Umbilical cord (tissue), 2 donors: ENCODE results near the gene STKLD1. TPM values are rescaled to one million over a fixed set of nuclear protein-coding genes. Genes with fewer than 3 reads are reported as not detected.
A peak's percentile ranks its signal among the peaks of the same experiment; 100 is the strongest.

ENCODE experiments used
- DNase-seq: peaks from one replicate; pipeline ENCODE4 v3.0.0-alpha.2; 2015; ENCODE audit warnings: low spot score
- total RNA-seq: library from RNA; depleted of rRNA; stranded (reverse); fragments of >200 nt; gene quantifications from one replicate; pipeline ENCODE4 v1.2.3, GENCODE V29; 2014; ENCODE audit warnings: low replicate concordance; ENCODE audit not compliant: insufficient read depth

Gene STKLD1
- total RNA-seq, 1 donor from 2014 or later: 7.5 TPM

GRCh38 chr9:133408042-133408441, 31.9 kb downstream of the STKLD1 start:
- no peak for DNase-seq

- DNase-seq: no peak
These were observed 39.0 kb downstream of the STKLD1 start for GRCh38 chr9:133415170-133415569.

DNA sequence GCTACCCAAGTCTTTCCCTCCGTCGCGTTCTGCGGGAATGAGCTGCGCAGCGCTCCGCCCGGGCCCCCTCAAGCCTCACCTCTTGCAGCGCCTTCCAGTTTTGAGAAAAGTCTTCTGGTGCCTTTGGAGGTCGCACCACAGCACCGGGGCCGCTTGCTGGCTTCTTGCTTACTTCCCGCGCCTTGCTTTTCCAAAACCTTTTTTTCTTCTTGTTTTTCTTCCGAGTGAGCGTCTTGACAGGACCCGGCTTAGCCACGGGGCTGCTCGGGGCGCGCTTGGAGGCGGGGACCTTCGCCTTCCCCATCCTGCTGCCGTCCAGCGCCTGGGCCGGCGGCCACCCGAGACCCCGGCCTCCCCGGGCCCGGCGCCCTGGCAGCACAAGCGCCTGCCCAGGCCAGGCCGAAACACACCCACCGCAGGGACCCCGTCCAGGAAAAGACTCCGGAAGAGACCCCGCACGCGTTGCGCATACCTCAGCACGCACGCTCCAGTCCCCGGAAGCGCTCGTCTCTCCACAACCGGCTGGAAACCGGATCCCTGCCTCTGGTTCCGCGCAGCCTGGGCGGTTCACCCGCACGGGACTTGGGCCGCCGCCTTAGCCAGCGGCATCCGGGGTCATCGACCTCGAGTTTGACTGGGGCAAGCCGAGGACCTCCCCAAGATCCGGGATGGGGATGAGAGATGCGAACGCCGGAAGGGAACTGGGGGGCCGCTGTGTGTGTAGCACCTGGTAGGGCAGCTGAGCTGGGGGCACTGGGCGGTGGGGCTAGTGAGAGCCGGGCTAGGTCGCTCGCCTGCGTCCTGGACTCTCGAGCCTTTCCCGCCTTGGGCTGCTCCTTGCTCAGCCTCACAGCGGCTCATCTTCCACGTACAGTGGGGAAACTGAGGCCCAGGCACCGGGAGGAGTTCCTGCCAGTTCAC, 41.6 kb downstream of the STKLD1 start, which contains the start of gene REXO4:
REXO4 (minus strand) TSS at position 470 of the 921 bp plus-strand sequence; CDS start at position 304, 166 bp downstream.
- DNase-seq: peak; percentile 89

DNA sequence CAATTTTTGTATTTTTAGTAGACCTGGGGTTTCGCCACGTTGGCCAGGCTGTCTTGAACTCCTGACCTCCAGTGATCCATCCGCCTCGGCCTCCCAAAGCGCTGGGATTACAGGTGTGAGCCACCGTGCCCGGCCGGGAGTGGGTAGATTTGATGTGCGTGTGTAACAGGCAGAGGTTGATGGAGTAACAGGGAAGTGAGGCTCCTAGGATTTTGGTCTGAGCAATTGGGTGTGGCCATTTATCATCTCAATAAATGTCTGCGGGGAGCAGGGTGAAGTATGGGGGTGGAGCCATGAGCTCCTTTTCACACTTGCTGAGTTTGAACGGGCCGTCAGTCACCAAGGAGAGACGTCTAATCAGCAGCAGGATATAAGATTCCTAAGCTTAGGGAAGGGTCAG, 42.8 kb downstream of the STKLD1 start:
- no peak for DNase-seq

DNA sequence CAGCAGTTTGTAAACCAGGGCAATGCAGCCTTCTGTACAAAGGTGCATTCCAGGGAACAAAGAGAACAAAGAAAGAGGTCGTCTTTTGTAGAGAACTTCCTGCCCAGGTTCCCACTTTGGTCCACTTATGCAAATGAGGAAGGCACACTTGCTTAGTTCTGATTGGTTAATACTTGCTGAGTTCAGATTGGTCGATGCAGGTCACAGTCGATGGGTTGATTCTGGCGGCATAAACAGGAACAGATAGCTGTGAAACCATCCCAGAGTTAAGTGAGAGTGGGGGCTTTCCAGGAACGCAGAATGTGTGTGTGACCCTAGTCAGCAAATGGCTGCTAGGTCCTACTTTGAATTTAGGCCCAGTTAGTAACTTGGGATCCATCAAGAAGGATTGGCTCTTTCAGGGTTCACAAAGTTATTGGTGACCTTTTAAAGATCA, 44.2 kb downstream of the STKLD1 start:
- DNase-seq: no peak

DNA sequence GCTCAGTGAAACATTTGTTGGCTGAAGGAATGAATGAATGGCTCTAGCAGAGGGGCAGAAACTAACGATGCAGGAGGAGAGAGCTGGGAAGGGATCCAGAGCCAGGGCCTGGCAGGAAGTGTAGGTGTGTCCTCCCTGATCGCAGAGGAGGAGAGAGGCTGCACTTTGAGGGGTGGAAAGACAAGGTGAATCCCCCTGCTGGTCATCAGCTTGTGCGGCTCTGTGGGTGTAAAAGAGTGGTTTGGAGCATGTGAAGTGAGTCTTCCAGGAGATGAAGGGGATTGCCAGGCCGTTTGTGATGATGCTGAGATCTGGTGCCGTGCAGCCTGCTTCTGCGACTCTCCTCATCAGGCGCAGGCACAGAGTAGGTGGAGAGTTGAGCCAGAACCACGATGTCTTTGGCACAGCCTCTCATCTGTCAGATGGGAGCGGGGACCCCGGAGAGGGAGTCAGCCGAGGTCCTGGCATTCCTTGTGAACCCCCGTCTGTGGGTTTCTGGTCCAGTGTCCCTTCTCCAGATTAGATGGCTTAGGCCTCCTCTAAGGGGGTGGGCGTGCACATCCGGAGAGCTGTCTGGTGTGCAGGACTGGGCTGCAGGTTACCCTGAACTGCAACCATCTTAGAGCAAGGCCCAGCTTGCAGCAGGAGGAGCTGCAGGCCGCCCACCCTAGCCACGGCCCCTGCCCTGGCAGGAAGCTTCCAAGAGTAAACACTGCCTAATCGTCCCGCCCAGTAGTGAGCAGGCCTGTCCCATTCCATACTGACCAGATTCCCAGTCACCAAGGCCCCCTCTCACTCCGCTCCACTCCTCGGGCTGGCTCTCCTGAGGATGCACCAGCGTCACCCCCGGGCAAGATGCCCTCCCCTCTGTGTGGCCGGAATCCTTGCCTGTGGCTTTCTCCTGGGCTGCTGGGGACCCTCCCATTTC, 45.7 kb downstream of the STKLD1 start, which contains the start of gene ADAMTS13:
ADAMTS13 (plus strand) TSS at position 753 of the 928 bp plus-strand sequence; CDS start at position 830, 77 bp downstream.
- DNase-seq: no peak

DNA sequence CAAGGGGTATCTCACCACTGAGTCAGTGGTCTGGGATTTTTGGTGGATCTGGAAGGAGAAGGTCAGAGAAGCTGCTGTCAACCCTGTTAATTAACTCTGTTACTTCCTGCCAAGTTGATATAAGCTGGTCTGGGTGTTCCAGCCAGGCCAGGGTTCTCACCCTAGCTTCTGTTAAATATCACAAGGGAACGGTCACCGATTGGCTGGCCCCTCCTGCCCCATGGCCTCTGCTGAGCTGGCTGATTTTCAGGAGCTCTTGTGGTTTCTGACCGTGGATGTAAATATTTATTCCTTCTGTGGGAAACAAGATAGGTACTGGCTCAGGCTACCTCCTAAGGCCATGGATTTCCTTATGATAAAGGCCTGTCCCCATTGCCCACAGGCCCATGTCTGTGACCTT, 47.0 kb downstream of the STKLD1 start:
- no peak for DNase-seq

DNA sequence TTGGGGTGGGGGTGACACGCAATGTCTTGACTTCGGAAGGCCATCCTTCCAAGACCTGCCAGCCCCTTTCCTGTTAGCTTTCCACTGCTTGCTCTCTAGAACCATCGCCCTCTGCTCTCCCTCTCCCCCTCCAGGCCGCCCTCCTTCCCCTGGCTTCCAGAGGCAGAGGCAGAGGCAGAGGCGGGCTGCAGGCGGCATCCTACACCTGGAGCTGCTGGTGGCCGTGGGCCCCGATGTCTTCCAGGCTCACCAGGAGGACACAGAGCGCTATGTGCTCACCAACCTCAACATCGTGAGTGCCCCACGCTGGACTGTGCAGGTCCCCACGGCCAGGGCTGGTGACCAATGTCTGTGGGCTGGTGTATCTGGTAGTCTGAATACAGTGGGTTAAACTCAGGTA, 48.0 kb downstream of the STKLD1 start:
- DNase-seq: no peak

- no peak for DNase-seq
These were observed 49.0 kb downstream of the STKLD1 start for GRCh38 chr9:133425049-133425632.

DNA sequence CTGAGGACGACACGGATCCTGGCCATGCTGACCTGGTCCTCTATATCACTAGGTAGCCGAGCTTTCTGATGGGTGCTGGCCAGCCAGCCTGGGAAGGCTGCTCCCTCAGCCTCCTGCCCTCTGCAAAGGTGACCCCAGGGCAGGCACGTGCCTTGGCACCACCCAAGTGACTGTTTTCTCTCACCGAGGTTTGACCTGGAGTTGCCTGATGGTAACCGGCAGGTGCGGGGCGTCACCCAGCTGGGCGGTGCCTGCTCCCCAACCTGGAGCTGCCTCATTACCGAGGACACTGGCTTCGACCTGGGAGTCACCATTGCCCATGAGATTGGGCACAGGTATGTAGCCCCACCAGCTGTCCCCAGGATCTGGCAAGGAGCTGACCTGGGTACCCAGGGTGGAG, 49.8 kb downstream of the STKLD1 start:
- no peak for DNase-seq

GRCh38 chr9:133427658-133428348, 51.6 kb downstream of the STKLD1 start:
- DNase-seq: no peak

GRCh38 chr9:133428617-133429101, 52.5 kb downstream of the STKLD1 start:
- DNase-seq: no peak

DNA sequence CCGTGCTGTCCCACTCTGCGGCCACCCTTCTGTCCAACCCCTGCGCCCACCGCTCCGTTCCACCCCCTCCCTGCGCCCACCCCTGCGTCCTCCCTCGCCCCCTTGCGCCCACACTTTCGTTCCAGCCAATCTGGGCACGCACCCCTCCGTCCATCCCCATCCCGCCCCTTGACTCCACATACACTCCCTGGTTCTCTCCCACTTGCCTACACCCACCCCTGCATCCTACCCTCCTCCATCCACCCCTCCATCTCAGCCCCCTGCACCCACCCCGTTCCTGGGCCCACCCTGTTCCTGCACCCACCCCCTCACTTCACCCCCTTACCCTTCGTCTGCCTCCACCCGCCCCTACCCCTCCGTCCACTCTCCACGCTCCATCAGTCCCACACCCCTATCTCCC, 53.0 kb downstream of the STKLD1 start:
- no peak for DNase-seq

GRCh38 chr9:133429641-133430161, 53.5 kb downstream of the STKLD1 start:
- DNase-seq: peak; percentile 8

DNA sequence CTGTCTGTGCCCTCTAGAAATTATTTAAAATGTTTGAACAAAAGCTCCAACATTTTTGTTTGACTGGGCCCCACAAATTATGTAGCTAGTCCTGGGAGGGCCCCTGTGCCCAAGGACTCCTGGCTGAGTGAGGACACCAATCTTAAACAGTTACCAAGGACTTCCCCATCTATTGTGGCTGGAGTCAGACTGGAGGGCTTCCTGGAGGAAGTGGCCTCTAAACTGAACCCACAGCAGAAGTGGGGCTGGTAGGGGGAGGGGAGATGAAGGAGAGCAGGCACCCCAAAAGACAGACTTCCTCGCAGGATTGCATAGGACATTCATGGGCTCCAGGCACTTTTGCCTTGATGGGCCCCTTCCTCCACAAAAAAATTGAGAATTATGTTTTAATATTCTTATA, 54.1 kb downstream of the STKLD1 start:
- DNase-seq: no peak

GRCh38 chr9:133433351-133433843, 57.2 kb downstream of the STKLD1 start:
- DNase-seq: no peak

DNA sequence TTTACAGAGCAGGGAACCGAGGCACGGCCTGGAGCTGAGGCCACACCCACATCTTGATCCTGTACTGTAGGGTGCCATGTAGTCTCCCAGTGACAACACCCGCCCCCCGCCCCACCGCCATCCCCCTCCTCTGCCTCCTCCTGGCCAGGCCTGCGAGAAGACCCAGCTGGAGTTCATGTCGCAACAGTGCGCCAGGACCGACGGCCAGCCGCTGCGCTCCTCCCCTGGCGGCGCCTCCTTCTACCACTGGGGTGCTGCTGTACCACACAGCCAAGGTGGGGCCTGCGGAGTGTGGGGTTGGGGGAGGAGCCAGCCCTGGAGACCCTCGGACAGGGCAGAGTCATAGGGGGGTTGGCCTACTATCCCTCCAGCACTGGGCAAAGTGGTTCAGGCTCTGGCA, 60.5 kb downstream of the STKLD1 start:
- DNase-seq: no peak

DNA sequence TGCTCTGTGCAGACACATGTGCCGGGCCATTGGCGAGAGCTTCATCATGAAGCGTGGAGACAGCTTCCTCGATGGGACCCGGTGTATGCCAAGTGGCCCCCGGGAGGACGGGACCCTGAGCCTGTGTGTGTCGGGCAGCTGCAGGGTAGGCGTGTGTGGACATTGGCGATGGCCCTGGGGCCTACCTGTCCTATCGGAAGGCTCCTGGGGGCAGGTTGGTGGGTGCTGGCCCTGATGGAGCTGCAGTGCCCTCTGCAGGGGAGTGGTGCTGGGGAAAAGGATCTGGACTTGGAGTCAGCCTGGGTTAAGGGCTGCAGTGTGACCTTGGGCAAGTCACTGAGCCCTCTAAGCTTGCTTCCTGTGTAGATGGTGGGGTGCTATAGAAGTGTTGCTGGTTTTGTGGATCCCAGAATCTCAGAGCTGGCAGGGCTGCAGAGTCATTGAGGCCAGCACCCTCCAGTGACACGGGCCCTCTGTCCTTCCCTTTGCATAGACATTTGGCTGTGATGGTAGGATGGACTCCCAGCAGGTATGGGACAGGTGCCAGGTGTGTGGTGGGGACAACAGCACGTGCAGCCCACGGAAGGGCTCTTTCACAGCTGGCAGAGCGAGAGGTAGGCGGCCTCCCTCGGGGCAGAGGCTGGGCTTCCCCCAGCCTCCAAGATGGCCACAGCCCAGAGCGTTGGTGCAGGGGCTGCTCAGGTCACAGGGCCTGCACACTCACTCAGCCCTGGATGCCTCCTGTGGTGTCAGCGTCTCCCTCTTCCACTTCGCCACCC, 61.8 kb downstream of the STKLD1 start:
- no peak for DNase-seq

- DNase-seq: no peak
These were observed 63.2 kb downstream of the STKLD1 start for GRCh38 chr9:133439337-133439736.

GRCh38 chr9:133440874-133441273, 64.7 kb downstream of the STKLD1 start:
- DNase-seq: no peak
